NCI-H187 treated with DMSO at 0.1 percent for 48 hours (cell line): ENCODE results near the gene UBAP1.
"Not testable (repeated sequence)": the region's sequence is repeated elsewhere in the genome, so short reads cannot be mapped to it uniquely, and the experiment has no call there.

Source experiments
- DNase-seq: peaks from one replicate; lab custom pipeline; 2025; lab: John Stamatoyannopoulos, UW

Gene UBAP1

GRCh38 chr9:34224349-34224748 lies 45.5 kb downstream of the UBAP1 start:
- no peak for DNase-seq

- DNase-seq, result not testable (repeated sequence)
Observed at GRCh38 chr9:34226144-34226760, 47.4 kb downstream of the UBAP1 start.

GRCh38 chr9:34227445-34227844 lies 48.6 kb downstream of the UBAP1 start:
- DNase-seq, result no peak

- no peak for DNase-seq
Observed at GRCh38 chr9:34230556-34230955, 51.7 kb downstream of the UBAP1 start.

GRCh38 chr9:34232201-34232600 lies 53.4 kb downstream of the UBAP1 start:
- no peak for DNase-seq

- no peak for DNase-seq
Observed at GRCh38 chr9:34233672-34234071, 54.8 kb downstream of the UBAP1 start.

GRCh38 chr9:34237836-34238235 lies 59.0 kb downstream of the UBAP1 start:
- no peak for DNase-seq

GRCh38 chr9:34240006-34240405 lies 61.2 kb downstream of the UBAP1 start:
- DNase-seq, result no peak

GRCh38 chr9:34242830-34243229 lies 64.0 kb downstream of the UBAP1 start:
- no peak for DNase-seq

- DNase-seq, result not testable (repeated sequence)
Observed at GRCh38 chr9:34245212-34245611, 66.4 kb downstream of the UBAP1 start.

GRCh38 chr9:34246453-34246852 lies 67.6 kb downstream of the UBAP1 start:
- no peak for DNase-seq

- DNase-seq, result not testable (repeated sequence)
Observed at GRCh38 chr9:34247782-34248181, 68.9 kb downstream of the UBAP1 start.

- no peak for DNase-seq
Observed at GRCh38 chr9:34249274-34249673, 70.4 kb downstream of the UBAP1 start.

- DNase-seq, result no peak
Observed at GRCh38 chr9:34250721-34251120, 71.9 kb downstream of the UBAP1 start.

GRCh38 chr9:34252016-34252415 lies 73.2 kb downstream of the UBAP1 start:
- no peak for DNase-seq

GRCh38 chr9:34252670-34253459 lies 74.0 kb downstream of the UBAP1 start:
- peak; percentile 2 for DNase-seq

GRCh38 chr9:34253460-34253837 lies 74.6 kb downstream of the UBAP1 start:
- no peak for DNase-seq

GRCh38 chr9:34254141-34254913 lies 75.5 kb downstream of the UBAP1 start:
- DNase-seq, result no peak

GRCh38 chr9:34254966-34255825 lies 76.4 kb downstream of the UBAP1 start:
- no peak for DNase-seq

- no peak for DNase-seq
Observed at GRCh38 chr9:34256104-34256503, 77.3 kb downstream of the UBAP1 start.

GRCh38 chr9:34256987-34257585 lies 78.2 kb downstream of the UBAP1 start:
- DNase-seq, result no peak

- DNase-seq, result no peak
Observed at GRCh38 chr9:34259315-34259714, 80.5 kb downstream of the UBAP1 start.
